HG03558 (cell line): ENCODE data around the gene LRRC51.
"Not testable (repeated sequence)": the region's sequence is repeated elsewhere in the genome, so short reads cannot be mapped to it uniquely, and the experiment has no call there.

Source experiments
- ATAC-seq: cut with Tn5 transposase; IDR thresholded peaks from one replicate; pipeline ENCODE4 v1.9.1; 2021; ENCODE audit warnings: moderate number of reproducible peaks; ENCODE audit not compliant: unreplicated experiment; ENCODE audit errors: extremely low read depth

The LRRC51 gene

GRCh38 chr11:72102946-72103753, 22.5 kb downstream of the LRRC51 start, which contains the start of gene LAMTOR1:
TSS of gene LAMTOR1 (minus strand) at chr11:72103297. CDS start at chr11:72103224, 73 bp downstream.
- peak; percentile 75 for ATAC-seq

GRCh38 chr11:72103754-72104167, 23.1 kb downstream of the LRRC51 start:
- ATAC-seq: no peak

GRCh38 chr11:72105888-72106287, 25.2 kb downstream of the LRRC51 start, which contains the start of gene TOMT:
TSS of gene TOMT (plus strand) at chr11:72105924. CDS start at chr11:72105952, 28 bp downstream.
- ATAC-seq: no peak

- no peak for ATAC-seq
These were observed 30.9 kb downstream of the LRRC51 start for GRCh38 chr11:72111300-72112142.

- peak; percentile 62 for ATAC-seq
These were observed 31.7 kb downstream of the LRRC51 start, which contains the start of gene ANAPC15 for GRCh38 chr11:72112143-72112977. TSS of gene ANAPC15 (minus strand) at chr11:72112695. CDS start at chr11:72111276, 1,419 bp downstream.

- no peak for ATAC-seq
These were observed 32.5 kb downstream of the LRRC51 start for GRCh38 chr11:72112978-72113808.

GRCh38 chr11:72114570-72114969, 33.9 kb downstream of the LRRC51 start:
- ATAC-seq: no peak

GRCh38 chr11:72116019-72116755, 35.5 kb downstream of the LRRC51 start:
- no peak for ATAC-seq

GRCh38 chr11:72119198-72119597, 38.5 kb downstream of the LRRC51 start:
- no peak for ATAC-seq

GRCh38 chr11:72120930-72121329, 40.3 kb downstream of the LRRC51 start:
- no peak for ATAC-seq

GRCh38 chr11:72122607-72123006, 42.0 kb downstream of the LRRC51 start:
- no peak for ATAC-seq

GRCh38 chr11:72123117-72123653, 42.5 kb downstream of the LRRC51 start:
- no peak for ATAC-seq

GRCh38 chr11:72124046-72124445, 43.4 kb downstream of the LRRC51 start:
- ATAC-seq: no peak

- ATAC-seq: no peak
These were observed 45.3 kb downstream of the LRRC51 start for GRCh38 chr11:72125956-72126355.

- ATAC-seq: no peak
These were observed 47.3 kb downstream of the LRRC51 start for GRCh38 chr11:72127923-72128322.

- ATAC-seq: no peak
These were observed 48.7 kb downstream of the LRRC51 start for GRCh38 chr11:72129381-72129780.

GRCh38 chr11:72132646-72133045, 52.0 kb downstream of the LRRC51 start:
- ATAC-seq: no peak

GRCh38 chr11:72135473-72135872, 54.8 kb downstream of the LRRC51 start, which contains the start of gene FOLR3:
TSS of gene FOLR3 (plus strand) at chr11:72135725. CDS start at chr11:72135953, 228 bp downstream.
- not testable (repeated sequence) for ATAC-seq
